D721Med (cell line): ENCODE measurements around the gene UBN1.

ENCODE experiments used
- DNase-seq: peaks from one replicate; pipeline ENCODE4 v3.0.0; 2011; ENCODE audit warnings: low spot score; ENCODE audit not compliant: insufficient read length
- FAIRE-seq: peaks from 2 replicates; lab custom pipeline; 2011; peaks lifted over from hg19 to GRCh38; lab: Jason Lieb, UNC
- CTCF ChIP-seq: IDR thresholded peaks from 2 replicates; pipeline ENCODE4 v1.5.1; 2012; ENCODE audit warnings: mild to moderate bottlenecking, control low read depth; ENCODE audit not compliant: insufficient read depth; ENCODE audit errors: missing control alignments

Gene UBN1

GRCh38 chr16:4859900-4860255, 12.6 kb downstream of the UBN1 start:
- DNase-seq (no peak), FAIRE-seq (no peak)
- no peak for TF ChIP-seq CTCF

GRCh38 chr16:4860727-4861342, 13.6 kb downstream of the UBN1 start:
- DNase-seq: no peak
- TF ChIP-seq CTCF: no peak
- no peak for FAIRE-seq

GRCh38 chr16:4862639-4863038, 15.4 kb downstream of the UBN1 start:
- no peak for DNase-seq
- FAIRE-seq: no peak
- no peak for TF ChIP-seq CTCF

- DNase-seq: no peak
- FAIRE-seq: no peak
- no peak for TF ChIP-seq CTCF
These were observed 17.4 kb downstream of the UBN1 start for GRCh38 chr16:4864728-4865127.

GRCh38 chr16:4865231-4865860, 18.1 kb downstream of the UBN1 start:
- FAIRE-seq (no peak), DNase-seq (no peak)
- no peak for TF ChIP-seq CTCF

- no peak for FAIRE-seq
- no peak for TF ChIP-seq CTCF
- DNase-seq: no peak
These were observed 19.3 kb downstream of the UBN1 start for GRCh38 chr16:4866586-4866985.

GRCh38 chr16:4868026-4868425, 20.7 kb downstream of the UBN1 start:
- DNase-seq (no peak), FAIRE-seq (no peak)
- no peak for TF ChIP-seq CTCF
